ENCODE data around the gene TBC1D2B.

GRCh38 chr15:77964193-77964592, 113.3 kb downstream of the TBC1D2B start:
- no peak for TF ChIP-seq POLR2AphosphoS5 (IDR thresholded peaks at IDR 0.05; ENCODE audit: low read depth, low read length)
- TF ChIP-seq SIN3A (IDR thresholded peaks at IDR 0.05; ENCODE audit: borderline replicate concordance, insufficient read depth, low read length): no peak
- no peak for TF ChIP-seq REST (IDR thresholded peaks at IDR 0.05; ENCODE audit: insufficient read depth in 1 of 2, low read depth in 2 of 2, low read length in 2 of 2)
- TF ChIP-seq TAF1 (IDR thresholded peaks at IDR 0.05; ENCODE audit: borderline replicate concordance, insufficient read depth, low read length): no peak
- no peak for TF ChIP-seq FOXP2 (optimal IDR thresholded peaks at IDR 0.05; ENCODE audit: borderline replicate concordance, extremely low read depth, extremely low read length, insufficient read depth)
